Stomach (tissue), 9 donors: ENCODE measurements around the gene GALNT18. TPM values are rescaled to one million over a fixed set of nuclear protein-coding genes. Genes with fewer than 3 reads are reported as not detected.

ENCODE experiments used
- DNase-seq, 2 donors: peaks; one replicate each; pipeline versions ENCODE4 v3.0.0 to v3.0.0-alpha.2; 2013 to 2019
- H3K27ac ChIP-seq, 5 donors: fragments of 200-600 bp in 4 of 5; sonication (generic) in 4 of 5; one replicate each; pipeline ENCODE4 v1.5.1; 2013 to 2019; ENCODE audit warnings: mild to moderate bottlenecking in 1 of 5, moderate library complexity in 1 of 5
- H3K27me3 ChIP-seq, 3 donors: fragments of 200-600 bp; sonication (generic); one replicate each; pipeline ENCODE4 v1.5.1; 2017 to 2019; ENCODE audit warnings: mixed run types in 1 of 3
- H3K36me3 ChIP-seq, 4 donors: fragments of 200-600 bp; sonication (generic); 1 replicate in 3 of 4; 2 replicates in 1 of 4; pipeline ENCODE4 v1.5.1; 2016 to 2019
- H3K4me1 ChIP-seq, 4 donors: fragments of 200-600 bp; sonication (generic); one replicate each; pipeline ENCODE4 v1.5.1; 2016 to 2019
- H3K4me3 ChIP-seq, 4 donors: fragments of 200-600 bp; sonication (generic) in 3 of 4; one replicate each; pipeline ENCODE4 v1.5.1; 2016 to 2019; ENCODE audit warnings: mild to moderate bottlenecking in 1 of 4
- H3K9me3 ChIP-seq, 4 donors: fragments of 200-600 bp; sonication (generic); one replicate each; pipeline ENCODE4 v1.5.1; 2016 to 2019
- EP300 ChIP-seq: sonication (generic); formaldehyde crosslinking; IDR thresholded peaks from one replicate; pipeline ENCODE4 v1.6.1; 2017; ENCODE audit warnings: antibody characterized with exemption
- POLR2A ChIP-seq, 4 donors: fragments of 450-650 bp; IDR thresholded peaks; one replicate each; pipeline ENCODE4 v1.6.1; 2016; ENCODE audit warnings: antibody characterized with exemption in 4 of 4, control low read depth in 2 of 4, mild to moderate bottlenecking in 1 of 4, moderate library complexity in 1 of 4
- POLR2AphosphoS5 ChIP-seq, 3 donors: sonication (generic); formaldehyde crosslinking; IDR thresholded peaks; one replicate each; pipeline ENCODE4 v1.6.1; 2016; ENCODE audit warnings: antibody characterized with exemption in 3 of 3
- WGBS, 5 donors: extraction: QIAGEN DNeasy Blood & Tissue Kit in 3 of 5; methylation state at CpG; one replicate each; pipeline versions ENCODE4 v1.1.5 to v1.1.7; 2013 to 2018; 5-methylcytosine and 5-hydroxymethylcytosine counted together
- intact Hi-C: fragments of 100-400 bp; cut with DNase I; formaldehyde crosslinking; loops from one replicate; pipeline ENCODE4 v1.15.1; 2023; ENCODE audit warnings: low total_unique reads
- polyA plus RNA-seq, 3 donors: library from polyadenylated mRNA; stranded (reverse); fragments of 200-250 nt; gene quantifications; one replicate each; pipeline ENCODE4 v1.2.3, GENCODE V29; 2013
- total RNA-seq, 5 donors: library from RNA; depleted of rRNA; stranded (reverse); fragments of >200 nt; gene quantifications; one replicate each; pipeline versions ENCODE4 v1.1.0 to v1.2.3, GENCODE V29; 2014 to 2016
- TF ChIP-seq, protein P1 (sequence below), 7 experiments: fragments of 450-650 bp in 4 of 7; fragments of 200-600 bp in 3 of 7; sonication (generic) in 3 of 7; IDR thresholded peaks; one replicate each; pipeline ENCODE4 v1.5.1; 2016 to 2019; ENCODE audit warnings: antibody characterized with exemption in 7 of 7, control low read depth in 2 of 7, mild to moderate bottlenecking in 1 of 7
- donor health status: healthy with polysubstance abuse.
- donor health status: Bipolar disorder and iron deficiency.
- donor health status: healthy.

The GALNT18 gene
- total and polyA plus RNA-seq, 8 donors, result 0.58 to 16.1 (median 2.7) TPM

GRCh38 chr11:11374358-11375148 is 247.3 kb downstream of the GALNT18 start:
- Histone ChIP-seq H3K4me1 (no peaks in the 10 kb centered on the region), H3K27ac (no peak overlapping the region), H3K4me3 (no peak overlapping the region), H3K27me3 (no peaks in the 10 kb centered on the region), H3K36me3 (no peaks in the 10 kb centered on the region), H3K9me3 (no peaks in the 10 kb centered on the region)
- no peak for DNase-seq
- intact Hi-C loops, result no loop called here
- 76 to 83% (median 79%) methylated on average over 7 of the region's 7 CpGs for WGBS, 5 donors
- TF ChIP-seq EP300, result no peak

DNA sequence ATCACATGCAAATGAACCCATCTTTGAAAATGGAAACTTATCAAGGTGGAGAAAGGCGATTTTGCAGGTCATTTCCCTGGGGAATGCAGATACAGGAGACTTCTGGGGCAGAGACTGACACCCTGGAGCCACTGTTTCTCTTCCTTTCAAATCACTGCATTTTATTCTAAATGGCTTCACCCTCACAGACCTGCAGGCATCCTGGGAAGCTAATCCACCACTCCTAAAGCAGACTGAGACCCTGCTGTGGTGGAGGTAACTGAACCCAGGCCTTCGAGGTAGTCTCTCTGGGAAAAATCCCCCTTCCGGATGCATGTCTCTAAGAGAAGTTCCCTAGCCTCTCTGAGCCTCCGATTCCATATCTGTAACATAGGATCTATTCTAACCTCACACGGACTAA is 247.9 kb downstream of the GALNT18 start:
- H3K27ac ChIP-seq, result no peak overlapping the region
- WGBS, 5 donors, result 63 to 80% (median 69%) methylated on average over 5 of the region's 5 CpGs
- TF ChIP-seq EP300 (no peak), POLR2AphosphoS5 (IDR thresholded peaks at IDR 0.05) (no peak), POLR2A (IDR thresholded peaks at IDR 0.05) (no peak)
- TF ChIP-seq, protein P1, sequence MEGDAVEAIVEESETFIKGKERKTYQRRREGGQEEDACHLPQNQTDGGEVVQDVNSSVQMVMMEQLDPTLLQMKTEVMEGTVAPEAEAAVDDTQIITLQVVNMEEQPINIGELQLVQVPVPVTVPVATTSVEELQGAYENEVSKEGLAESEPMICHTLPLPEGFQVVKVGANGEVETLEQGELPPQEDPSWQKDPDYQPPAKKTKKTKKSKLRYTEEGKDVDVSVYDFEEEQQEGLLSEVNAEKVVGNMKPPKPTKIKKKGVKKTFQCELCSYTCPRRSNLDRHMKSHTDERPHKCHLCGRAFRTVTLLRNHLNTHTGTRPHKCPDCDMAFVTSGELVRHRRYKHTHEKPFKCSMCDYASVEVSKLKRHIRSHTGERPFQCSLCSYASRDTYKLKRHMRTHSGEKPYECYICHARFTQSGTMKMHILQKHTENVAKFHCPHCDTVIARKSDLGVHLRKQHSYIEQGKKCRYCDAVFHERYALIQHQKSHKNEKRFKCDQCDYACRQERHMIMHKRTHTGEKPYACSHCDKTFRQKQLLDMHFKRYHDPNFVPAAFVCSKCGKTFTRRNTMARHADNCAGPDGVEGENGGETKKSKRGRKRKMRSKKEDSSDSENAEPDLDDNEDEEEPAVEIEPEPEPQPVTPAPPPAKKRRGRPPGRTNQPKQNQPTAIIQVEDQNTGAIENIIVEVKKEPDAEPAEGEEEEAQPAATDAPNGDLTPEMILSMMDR (IDR thresholded peaks at IDR 0.05), result no peak
- H3K27me3 ChIP-seq, result no peaks in the 10 kb centered on the region
- no peaks in the 10 kb centered on the region for H3K9me3 ChIP-seq
- no peak overlapping the region for H3K4me3 ChIP-seq
- DNase-seq, result no peak
- intact Hi-C loops, result no loop called here
- no peaks in the 10 kb centered on the region for H3K36me3 ChIP-seq
- no peaks in the 10 kb centered on the region for H3K4me1 ChIP-seq

DNA sequence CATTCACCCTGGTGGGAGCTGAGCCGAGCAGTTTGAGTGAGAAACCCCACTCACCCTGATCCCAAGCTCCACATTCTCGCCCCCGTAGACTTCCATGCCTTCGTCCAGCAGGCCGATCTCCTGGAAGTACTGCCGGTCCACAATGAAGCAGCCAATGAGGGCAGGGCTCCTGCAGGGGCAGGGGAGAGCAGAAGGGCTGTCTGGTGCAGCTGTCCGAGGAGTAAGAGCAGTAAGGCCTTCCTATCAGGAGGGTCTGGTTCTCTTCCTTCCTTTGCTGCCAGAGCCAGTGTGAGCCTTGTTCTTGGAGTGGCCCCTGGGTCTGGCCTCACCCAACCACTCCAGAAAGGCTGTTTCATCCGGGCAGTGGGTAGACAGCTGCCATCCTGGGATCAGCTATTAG is 249.3 kb downstream of the GALNT18 start:
- intact Hi-C loops, result no loop called here
- no peak for DNase-seq
- WGBS, 5 donors, result 84 to 94% (median 87%) methylated on average over 8 of the region's 8 CpGs
- no peak overlapping the region for H3K27ac ChIP-seq
- TF ChIP-seq, protein P1 (IDR thresholded peaks at IDR 0.05), result no peak
- TF ChIP-seq EP300 (no peak), POLR2AphosphoS5 (IDR thresholded peaks at IDR 0.05) (no peak), POLR2A (IDR thresholded peaks at IDR 0.05) (no peak)
- H3K4me1 ChIP-seq, result no peaks in the 10 kb centered on the region
- H3K9me3 ChIP-seq, result peaks cover 0 to 8% (median 0%) of the 10 kb centered on the region in 4 donors
- no peaks in the 10 kb centered on the region for H3K36me3 ChIP-seq
- H3K27me3 ChIP-seq, result no peaks in the 10 kb centered on the region
- H3K4me3 ChIP-seq, result no peak overlapping the region

DNA sequence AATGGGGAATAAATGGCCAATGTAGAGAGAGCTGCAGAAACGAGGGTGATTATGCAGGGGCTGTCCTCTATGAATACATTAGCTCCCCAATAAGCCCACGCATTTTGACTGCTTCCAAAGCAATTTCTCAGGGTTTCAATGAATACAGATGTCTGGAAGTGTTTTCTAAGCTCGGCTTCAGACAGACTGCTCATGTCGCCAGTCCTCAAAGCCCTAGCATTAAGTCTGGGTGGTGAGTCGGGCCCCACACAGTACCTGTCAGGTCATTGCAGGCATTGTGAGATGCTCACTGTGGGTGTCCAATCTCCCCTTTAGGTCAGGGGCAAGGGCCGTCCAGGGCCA is 250.9 kb downstream of the GALNT18 start:
- H3K27ac ChIP-seq, result no peak overlapping the region
- no peak overlapping the region for H3K4me3 ChIP-seq
- no peaks in the 10 kb centered on the region for H3K4me1 ChIP-seq
- TF ChIP-seq POLR2AphosphoS5 (IDR thresholded peaks at IDR 0.05) (no peak), EP300 (no peak), POLR2A (IDR thresholded peaks at IDR 0.05) (no peak)
- TF ChIP-seq, protein P1 (IDR thresholded peaks at IDR 0.05), result no peak
- DNase-seq, result no peak
- H3K27me3 ChIP-seq, result no peaks in the 10 kb centered on the region
- WGBS, 5 donors, result 73 to 83% (median 82%) methylated on average over 6 of the region's 6 CpGs
- H3K9me3 ChIP-seq, result peaks cover 0 to 8% (median 0%) of the 10 kb centered on the region in 4 donors
- no peaks in the 10 kb centered on the region for H3K36me3 ChIP-seq
- intact Hi-C loops, result no loop called here

DNA sequence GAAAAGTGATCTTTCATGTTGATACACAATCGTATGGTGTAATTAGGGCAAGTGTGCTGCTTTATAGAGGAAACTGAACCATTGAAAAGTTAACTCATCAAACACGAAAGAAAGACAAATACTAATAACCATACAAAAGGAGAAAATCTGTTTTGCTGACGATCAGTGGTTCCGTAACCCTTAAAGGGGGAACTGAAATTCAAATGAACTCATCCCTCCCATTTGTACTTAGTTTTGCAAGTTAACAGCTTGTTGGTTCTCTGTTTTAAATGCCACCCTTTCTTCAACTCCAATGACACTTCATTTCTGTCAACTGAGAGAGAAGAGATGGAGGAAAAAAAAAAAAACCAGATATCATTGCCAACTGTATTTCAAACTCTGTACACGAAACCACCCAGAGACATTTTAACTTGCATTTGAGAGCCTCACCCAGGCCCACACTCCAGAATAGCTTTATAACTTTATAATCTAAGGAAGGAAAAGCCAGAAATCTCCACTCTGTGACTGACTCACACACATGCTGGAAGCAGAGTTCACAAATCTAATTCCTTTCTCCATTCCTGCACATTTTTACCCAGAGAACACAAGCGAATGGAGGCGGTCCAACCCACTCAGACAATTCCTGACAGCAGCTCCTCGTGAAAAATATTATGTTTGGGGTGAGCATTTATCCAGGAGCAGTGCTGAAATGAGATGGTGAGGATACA is 251.4 kb downstream of the GALNT18 start:
- peaks cover 0 to 8% (median 0%) of the 10 kb centered on the region in 4 donors for H3K9me3 ChIP-seq
- H3K4me3 ChIP-seq, result no peak overlapping the region
- intact Hi-C loops, result no loop called here
- TF ChIP-seq, protein P1 (IDR thresholded peaks at IDR 0.05), result no peak
- TF ChIP-seq EP300 (no peak), POLR2AphosphoS5 (IDR thresholded peaks at IDR 0.05) (no peak), POLR2A (IDR thresholded peaks at IDR 0.05) (no peak)
- no peaks in the 10 kb centered on the region for H3K36me3 ChIP-seq
- H3K27ac ChIP-seq, result no peak overlapping the region
- no peak for DNase-seq
- WGBS, 5 donors, result 61 to 76% (median 71%) methylated on average over 8 of the region's 8 CpGs
- H3K27me3 ChIP-seq, result no peaks in the 10 kb centered on the region
- no peaks in the 10 kb centered on the region for H3K4me1 ChIP-seq
